Natural killer cell treated with Interleukin-12 subunit alpha and Interleukin-12 subunit beta and Interleukin-15 and Interleukin-18, amount 100 ng/mL, for 72 hours (primary cell): Measurements from ENCODE around the gene ABCB11. TPM values are rescaled to one million over a fixed set of nuclear protein-coding genes. Genes with fewer than 3 reads are reported as not detected.

Experiments
- ATAC-seq, 2 donors: fragments of 150-1000 bp; cut with Tn5 transposase in 1 of 2; sonication (Bioruptor Pico), chemical (Tn5 transposase) in 1 of 2; 2 replicates each; pipeline ENCODE4 v1.10.0; 2021
- DNase-seq: peaks from one replicate; pipeline ENCODE4 v3.0.0; 2022; ENCODE audit warnings: low spot score
- H3K27ac Mint-ChIP-seq, 2 donors: 1 replicate in 1 of 2; 2 replicates in 1 of 2; pipeline ENCODE4 v1.8.0; 2022; ENCODE audit warnings: mixed read lengths in 2 of 2, mild to moderate bottlenecking in 1 of 2, moderate library complexity in 1 of 2
- H3K27me3 Mint-ChIP-seq, 2 donors: 1 replicate in 1 of 2; 2 replicates in 1 of 2; pipeline ENCODE4 v1.8.0; 2022; ENCODE audit warnings: mixed read lengths in 2 of 2
- H3K36me3 Mint-ChIP-seq: one replicate; pipeline ENCODE4 v1.8.0; 2022; ENCODE audit warnings: mixed read lengths
- H3K4me1 Mint-ChIP-seq, 2 donors: 1 replicate in 1 of 2; 2 replicates in 1 of 2; pipeline ENCODE4 v1.8.0; 2022; ENCODE audit warnings: low read depth in 2 of 2, mixed read lengths in 2 of 2, mild to moderate bottlenecking in 1 of 2
- H3K4me3 Mint-ChIP-seq: one replicate; pipeline ENCODE4 v1.8.0; 2022; ENCODE audit warnings: mixed read lengths
- H3K9me3 Mint-ChIP-seq: 2 replicates; pipeline ENCODE4 v1.8.0; 2022; ENCODE audit warnings: mixed read lengths
- total RNA-seq, 2 donors: library from RNA; stranded (reverse); gene quantifications; one replicate each; pipeline ENCODE4 v1.2.3, GENCODE V29; 2022

Gene ABCB11
- total RNA-seq, 2 donors from 2014 or later = 0.06 TPM; not detected in 1

DNA sequence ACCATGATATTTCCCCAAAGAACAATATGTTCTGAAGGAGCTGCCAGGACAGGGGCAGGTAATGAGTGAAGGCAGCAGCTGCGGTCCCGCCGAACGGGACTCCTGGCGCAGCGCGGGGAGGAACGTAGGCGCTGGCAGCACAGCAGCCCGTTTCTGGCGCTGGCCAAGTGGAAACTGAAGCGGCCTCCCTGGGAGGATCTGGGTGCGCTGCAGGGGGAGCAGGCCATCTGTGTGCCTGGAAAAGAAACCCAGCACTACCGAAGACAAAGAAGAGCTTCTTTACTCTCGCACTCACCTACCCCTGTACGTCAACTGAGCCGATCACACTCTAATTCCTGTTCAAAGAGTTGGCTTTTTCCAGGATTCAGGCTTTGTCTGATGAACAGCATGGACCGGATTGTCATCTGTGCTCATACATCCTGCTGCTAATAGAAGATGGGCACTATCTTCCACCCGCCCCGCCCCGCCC, 118.2 kb downstream of the ABCB11 start:
- ATAC-seq = no peak
- DNase-seq = no peak
- peak overlapping the region; percentile 36 for H3K4me3 Mint-ChIP-seq
- no peaks in the 10 kb centered on the region for H3K36me3 Mint-ChIP-seq
- H3K4me1 Mint-ChIP-seq = peaks cover 0 to 3% of the 10 kb centered on the region in 2 donors
- no peak overlapping the region for H3K27ac Mint-ChIP-seq
- peaks cover 20 to 39% of the 10 kb centered on the region in 2 donors for H3K27me3 Mint-ChIP-seq
- H3K9me3 Mint-ChIP-seq = no peaks in the 10 kb centered on the region

GRCh38 chr2:168912466-168912865, 118.7 kb downstream of the ABCB11 start:
- Mint-ChIP-seq H3K4me1 (peaks cover 0 to 3% of the 10 kb centered on the region in 2 donors), H3K36me3 (no peaks in the 10 kb centered on the region), H3K27me3 (peaks cover 20 to 44% of the 10 kb centered on the region in 2 donors), H3K4me3 (peak overlapping the region; percentile 36), H3K9me3 (no peaks in the 10 kb centered on the region), H3K27ac (no peak overlapping the region)
- ATAC-seq (no peak), DNase-seq (no peak)

DNA sequence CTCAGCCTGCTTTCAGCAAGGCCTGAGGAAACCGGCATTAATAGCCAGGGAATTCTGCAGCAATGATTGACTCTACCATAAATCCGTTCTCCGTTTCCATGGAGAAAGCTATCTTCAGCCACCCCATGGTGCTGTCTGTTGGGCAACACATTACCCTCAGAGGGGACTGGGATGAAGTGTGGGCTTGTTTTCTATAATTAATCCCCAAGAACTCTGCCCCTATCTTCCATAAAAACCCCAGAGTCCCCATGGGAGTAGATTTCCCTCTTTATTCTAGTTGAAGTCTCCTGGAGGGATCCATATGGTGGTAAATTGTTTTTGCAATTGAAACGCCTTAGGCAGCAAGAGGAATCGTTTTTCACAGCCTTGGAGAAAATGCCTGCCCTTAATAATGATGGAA, 120.8 kb downstream of the ABCB11 start:
- H3K27ac Mint-ChIP-seq = no peak overlapping the region

GRCh38 chr2:168907940-168908662, 123.0 kb downstream of the ABCB11 start:
- Mint-ChIP-seq H3K27me3 (peaks cover 21 to 36% of the 10 kb centered on the region in 2 donors), H3K4me1 (peaks cover 0 to 3% of the 10 kb centered on the region in 2 donors), H3K4me3 (no peak overlapping the region), H3K27ac (no peak overlapping the region), H3K36me3 (no peaks in the 10 kb centered on the region), H3K9me3 (no peaks in the 10 kb centered on the region)
- no peak for DNase-seq
- ATAC-seq = no peak

More for the DNA sequence above, 120.8 kb downstream of the ABCB11 start:
- ATAC-seq (no peak), DNase-seq (no peak)
- H3K4me3 Mint-ChIP-seq = no peak overlapping the region
- peaks cover 0 to 3% of the 10 kb centered on the region in 2 donors for H3K4me1 Mint-ChIP-seq
- H3K27me3 Mint-ChIP-seq = peaks cover 26 to 51% of the 10 kb centered on the region in 2 donors
- H3K36me3 Mint-ChIP-seq = no peaks in the 10 kb centered on the region
- no peaks in the 10 kb centered on the region for H3K9me3 Mint-ChIP-seq

GRCh38 chr2:168904358-168904757, 126.8 kb downstream of the ABCB11 start:
- no peak for ATAC-seq
- Mint-ChIP-seq H3K9me3 (no peaks in the 10 kb centered on the region), H3K4me3 (no peak overlapping the region), H3K27ac (no peak overlapping the region), H3K36me3 (no peaks in the 10 kb centered on the region), H3K4me1 (no peaks in the 10 kb centered on the region), H3K27me3 (peaks cover 14 to 28% of the 10 kb centered on the region in 2 donors)
- no peak for DNase-seq

- no peaks in the 10 kb centered on the region for H3K4me1 Mint-ChIP-seq
- no peaks in the 10 kb centered on the region for H3K9me3 Mint-ChIP-seq
- peaks cover 18 to 28% of the 10 kb centered on the region in 2 donors for H3K27me3 Mint-ChIP-seq
- no peaks in the 10 kb centered on the region for H3K36me3 Mint-ChIP-seq
- no peak for DNase-seq
- H3K4me3 Mint-ChIP-seq = no peak overlapping the region
- no peak for ATAC-seq
- H3K27ac Mint-ChIP-seq = no peak overlapping the region
Observed at GRCh38 chr2:168903888-168904287, 127.2 kb downstream of the ABCB11 start.

DNA sequence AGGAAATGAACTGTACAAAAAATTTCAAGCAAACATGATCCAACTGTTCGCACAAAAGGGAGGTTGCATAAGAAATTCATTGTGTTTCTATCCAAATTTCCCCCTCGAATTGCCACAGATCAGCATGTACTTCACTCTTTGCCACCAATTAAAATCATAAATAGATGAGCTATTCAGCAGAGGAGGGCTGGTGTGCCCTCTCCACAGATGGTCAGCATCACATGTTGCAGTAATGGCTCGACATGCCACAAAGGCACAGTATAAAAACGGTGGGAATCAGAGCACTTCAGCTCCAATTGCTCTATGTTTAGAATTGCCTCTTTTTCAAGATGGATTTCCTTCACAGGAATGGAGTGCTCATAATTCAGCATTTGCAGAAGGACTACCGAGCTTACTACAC, 130.1 kb downstream of the ABCB11 start, which contains the start of gene G6PC2:
TSS of gene G6PC2 (plus strand) at position 289 of the 400 bp plus-strand sequence. CDS start at position 330, 41 bp downstream.
- no peak within 1 kb of the TSS for H3K27ac Mint-ChIP-seq
- H3K4me3 Mint-ChIP-seq = no peak within 1 kb of the TSS
- H3K27me3 Mint-ChIP-seq = peaks cover 19 to 21% of the 10 kb centered on the region in 2 donors
- no peaks in the 10 kb centered on the region for H3K4me1 Mint-ChIP-seq
- H3K9me3 Mint-ChIP-seq = no peaks in the 10 kb centered on the region
- no peak for ATAC-seq
- H3K36me3 Mint-ChIP-seq = no peaks in the 10 kb centered on the region
- DNase-seq = no peak

DNA sequence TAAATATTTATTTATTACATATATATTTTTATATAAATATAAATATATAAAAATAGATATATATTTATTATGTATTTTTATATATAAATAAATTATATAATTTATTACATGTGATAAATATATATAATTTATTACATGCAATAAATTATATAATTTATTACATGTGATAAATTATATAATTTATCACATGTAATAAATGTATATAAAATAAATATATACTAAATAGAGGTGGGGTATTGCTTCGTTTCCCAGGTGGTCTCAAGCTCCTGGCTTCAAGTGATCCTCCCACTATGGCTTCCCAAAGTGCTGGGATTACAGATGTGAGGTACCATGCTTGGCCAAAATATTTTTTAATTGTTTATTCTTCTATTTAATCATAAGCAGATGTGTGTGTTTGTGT, 133.7 kb downstream of the ABCB11 start:
- Mint-ChIP-seq H3K27ac (no peak overlapping the region), H3K4me1 (no peaks in the 10 kb centered on the region), H3K36me3 (no peaks in the 10 kb centered on the region), H3K9me3 (no peaks in the 10 kb centered on the region), H3K4me3 (no peak overlapping the region), H3K27me3 (peaks cover 24 to 37% of the 10 kb centered on the region in 2 donors)
- ATAC-seq (no peak), DNase-seq (no peak)

DNA sequence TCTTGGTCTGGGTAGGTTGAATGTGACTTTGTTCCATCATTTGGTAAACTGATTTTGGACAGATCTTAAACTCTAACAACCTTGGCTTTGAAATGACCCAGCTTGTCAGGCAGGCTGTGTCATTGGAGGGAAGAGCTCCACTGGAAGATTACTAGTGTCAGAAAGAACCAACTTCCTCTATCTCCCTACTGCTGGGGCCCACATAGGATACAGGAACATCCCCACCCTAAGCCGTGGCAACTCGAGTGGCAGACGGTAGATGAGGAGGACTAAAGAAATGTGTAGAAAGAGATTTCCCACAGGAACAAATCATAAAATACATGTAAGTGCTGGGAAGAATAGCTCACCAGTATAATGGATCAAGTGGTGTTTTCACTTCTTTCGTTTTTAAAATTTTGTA, 134.3 kb downstream of the ABCB11 start:
- Mint-ChIP-seq H3K36me3 (no peaks in the 10 kb centered on the region), H3K27ac (no peak overlapping the region), H3K4me1 (no peaks in the 10 kb centered on the region), H3K4me3 (no peak overlapping the region), H3K9me3 (no peaks in the 10 kb centered on the region), H3K27me3 (peaks cover 24 to 37% of the 10 kb centered on the region in 2 donors)
- ATAC-seq (no peak), DNase-seq (no peak)

DNA sequence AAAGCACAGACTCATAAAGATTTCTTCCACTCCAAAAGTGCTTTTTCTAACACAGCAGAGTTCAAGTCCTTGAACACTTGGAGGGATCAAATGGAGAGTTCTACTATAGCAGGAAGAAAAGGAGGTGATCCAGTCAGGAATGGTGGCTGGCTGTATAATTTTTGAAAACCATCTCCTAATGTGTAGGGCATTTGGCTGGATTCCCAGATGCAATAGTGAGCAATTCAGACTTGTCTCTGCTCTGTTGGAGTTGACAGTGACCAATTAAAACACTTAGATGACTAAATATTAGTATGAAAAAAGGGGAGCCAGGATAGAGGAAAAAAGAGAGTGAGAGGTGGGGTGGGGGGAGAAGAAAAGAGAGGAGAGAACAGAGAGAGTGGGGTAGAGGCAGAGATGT, 135.4 kb downstream of the ABCB11 start:
- no peak for ATAC-seq
- H3K4me3 Mint-ChIP-seq = no peak overlapping the region
- peaks cover 24 to 35% of the 10 kb centered on the region in 2 donors for H3K27me3 Mint-ChIP-seq
- H3K4me1 Mint-ChIP-seq = peaks cover under 1 to 1% of the 10 kb centered on the region in 2 donors
- H3K27ac Mint-ChIP-seq = no peak overlapping the region
- DNase-seq = no peak
- no peaks in the 10 kb centered on the region for H3K9me3 Mint-ChIP-seq
- no peaks in the 10 kb centered on the region for H3K36me3 Mint-ChIP-seq

GRCh38 chr2:168894720-168895119, 136.4 kb downstream of the ABCB11 start:
- Mint-ChIP-seq H3K27me3 (peaks cover 21 to 29% of the 10 kb centered on the region in 2 donors), H3K4me3 (no peak overlapping the region), H3K9me3 (no peaks in the 10 kb centered on the region), H3K4me1 (peaks cover 7 to 12% of the 10 kb centered on the region in 2 donors), H3K27ac (no peak overlapping the region), H3K36me3 (no peaks in the 10 kb centered on the region)
- ATAC-seq = no peak
- no peak for DNase-seq

GRCh38 chr2:168894101-168894500, 137.0 kb downstream of the ABCB11 start:
- H3K4me3 Mint-ChIP-seq = no peak overlapping the region
- ATAC-seq = no peak
- no peak overlapping the region for H3K27ac Mint-ChIP-seq
- peaks cover 18 to 29% of the 10 kb centered on the region in 2 donors for H3K27me3 Mint-ChIP-seq
- H3K4me1 Mint-ChIP-seq = peaks cover 7 to 17% of the 10 kb centered on the region in 2 donors
- no peaks in the 10 kb centered on the region for H3K9me3 Mint-ChIP-seq
- no peak for DNase-seq
- H3K36me3 Mint-ChIP-seq = no peaks in the 10 kb centered on the region

DNA sequence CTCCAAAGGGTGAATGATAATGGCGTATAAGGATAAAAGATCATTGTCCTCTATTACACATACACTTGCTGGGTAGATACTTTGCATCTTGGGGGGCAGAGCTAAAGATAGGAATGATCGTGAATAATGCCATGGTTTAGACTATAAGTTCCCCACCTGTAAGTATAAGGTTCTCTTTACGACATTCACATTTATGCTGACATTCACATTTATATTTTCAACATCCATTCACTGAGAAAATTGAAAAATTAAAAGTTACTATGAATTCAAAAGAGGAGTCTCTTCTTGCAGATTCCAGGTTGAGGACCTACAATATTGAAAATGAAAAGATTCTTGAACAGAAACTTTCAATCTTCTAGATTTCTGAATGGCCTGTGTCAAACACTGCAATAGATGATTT, 138.8 kb downstream of the ABCB11 start:
- H3K27me3 Mint-ChIP-seq = peaks cover 16 to 29% of the 10 kb centered on the region in 2 donors
- no peaks in the 10 kb centered on the region for H3K36me3 Mint-ChIP-seq
- DNase-seq = no peak
- H3K27ac Mint-ChIP-seq = no peak overlapping the region
- ATAC-seq = no peak
- H3K4me1 Mint-ChIP-seq = peaks cover 7 to 17% of the 10 kb centered on the region in 2 donors
- no peaks in the 10 kb centered on the region for H3K9me3 Mint-ChIP-seq
- H3K4me3 Mint-ChIP-seq = no peak overlapping the region

DNA sequence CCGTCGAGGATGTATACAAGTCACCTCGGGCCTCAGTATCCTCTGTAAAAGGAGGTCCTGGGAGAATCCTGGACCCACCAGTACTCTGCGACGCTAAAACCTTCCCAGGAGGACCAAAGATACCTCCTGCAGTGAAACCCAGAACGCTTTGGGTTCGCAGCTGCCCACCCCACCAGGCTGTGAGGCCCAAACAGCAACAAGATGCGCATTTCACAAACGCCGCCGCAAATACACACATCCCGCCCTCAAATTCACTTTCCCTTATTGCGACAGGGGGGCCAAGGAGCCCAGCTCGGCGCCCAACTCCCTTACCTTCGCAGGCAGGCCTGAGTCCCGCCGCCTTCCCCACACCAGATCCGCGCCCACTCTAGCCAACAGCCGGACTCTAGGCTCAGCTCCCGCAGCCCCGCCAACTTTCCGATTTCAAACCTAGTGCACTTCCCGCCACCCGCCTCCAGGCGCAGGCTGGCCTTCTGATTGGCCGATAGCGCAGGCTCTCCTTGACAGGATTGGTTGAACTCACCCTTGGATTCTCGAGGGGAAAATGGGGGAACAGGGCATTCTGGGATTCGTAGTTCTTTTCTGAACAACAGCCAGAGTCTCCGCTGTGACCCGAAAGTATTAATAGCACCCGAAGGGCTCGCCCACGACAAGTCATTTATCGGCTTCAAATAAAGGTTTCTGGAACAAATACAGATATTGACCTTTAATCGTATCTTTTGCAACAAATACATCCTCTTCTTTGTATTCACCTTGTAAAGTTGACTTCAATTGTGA, 140.9 kb downstream of the ABCB11 start, which contains the start of gene SPC25:
TSS of gene SPC25 (minus strand) at position 425 of the 777 bp plus-strand sequence. CDS start 911 bp downstream, outside the sequence.
- no peaks in the 10 kb centered on the region for H3K36me3 Mint-ChIP-seq
- peak within 1 kb of the TSS; percentile 71 to 76 for H3K27ac Mint-ChIP-seq
- DNase-seq (peak; percentile 89), ATAC-seq (peak; percentile 99)
- H3K4me3 Mint-ChIP-seq = peak within 1 kb of the TSS; percentile 95
- no peaks in the 10 kb centered on the region for H3K9me3 Mint-ChIP-seq
- H3K4me1 Mint-ChIP-seq = peaks cover 7 to 17% of the 10 kb centered on the region in 2 donors
- peaks cover 12 to 14% of the 10 kb centered on the region in 2 donors for H3K27me3 Mint-ChIP-seq
